Endothelial cell of umbilical vein (primary cell): ENCODE measurements around the gene EBF4.
A peak's percentile ranks its signal among the peaks of the same experiment; 100 is the strongest.

Experiments used
- EZH2 ChIP-seq: IDR thresholded peaks from 2 replicates; pipeline ENCODE4 v1.6.1; 2012; ENCODE audit warnings: borderline replicate concordance, low read depth, mild to moderate bottlenecking, moderate library complexity, low read length, inconsistent platforms; ENCODE audit not compliant: severe bottlenecking
- POLR2A ChIP-seq: IDR thresholded peaks from 2 replicates; pipeline ENCODE4 v1.6.1; 2012; ENCODE audit warnings: low read depth, mild to moderate bottlenecking, control low read depth, low read length
- POLR2AphosphoS5 ChIP-seq: IDR thresholded peaks from 2 replicates; pipeline ENCODE4 v1.6.1; 2012; ENCODE audit warnings: low read depth, mild to moderate bottlenecking, control low read depth, low read length, moderate library complexity; ENCODE audit not compliant: insufficient read depth
- TF ChIP-seq, protein P1 (sequence below), 2 donors: IDR thresholded peaks; 1 replicate in 1 of 2; 2 replicates in 1 of 2; pipeline ENCODE4 v1.5.1; 2011; ENCODE audit warnings: low read length in 2 of 2, mild to moderate bottlenecking in 2 of 2, moderate library complexity in 2 of 2, control low read depth in 1 of 2, inconsistent platforms in 1 of 2, low read depth in 1 of 2; ENCODE audit not compliant: insufficient read depth in 1 of 2; ENCODE audit errors: extremely low read depth in 1 of 2

GRCh38 chr20:2800521-2801285, 108.1 kb downstream of the EBF4 start, which contains the start of gene CPXM1:
- TF ChIP-seq, protein P1, sequence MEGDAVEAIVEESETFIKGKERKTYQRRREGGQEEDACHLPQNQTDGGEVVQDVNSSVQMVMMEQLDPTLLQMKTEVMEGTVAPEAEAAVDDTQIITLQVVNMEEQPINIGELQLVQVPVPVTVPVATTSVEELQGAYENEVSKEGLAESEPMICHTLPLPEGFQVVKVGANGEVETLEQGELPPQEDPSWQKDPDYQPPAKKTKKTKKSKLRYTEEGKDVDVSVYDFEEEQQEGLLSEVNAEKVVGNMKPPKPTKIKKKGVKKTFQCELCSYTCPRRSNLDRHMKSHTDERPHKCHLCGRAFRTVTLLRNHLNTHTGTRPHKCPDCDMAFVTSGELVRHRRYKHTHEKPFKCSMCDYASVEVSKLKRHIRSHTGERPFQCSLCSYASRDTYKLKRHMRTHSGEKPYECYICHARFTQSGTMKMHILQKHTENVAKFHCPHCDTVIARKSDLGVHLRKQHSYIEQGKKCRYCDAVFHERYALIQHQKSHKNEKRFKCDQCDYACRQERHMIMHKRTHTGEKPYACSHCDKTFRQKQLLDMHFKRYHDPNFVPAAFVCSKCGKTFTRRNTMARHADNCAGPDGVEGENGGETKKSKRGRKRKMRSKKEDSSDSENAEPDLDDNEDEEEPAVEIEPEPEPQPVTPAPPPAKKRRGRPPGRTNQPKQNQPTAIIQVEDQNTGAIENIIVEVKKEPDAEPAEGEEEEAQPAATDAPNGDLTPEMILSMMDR (IDR thresholded peaks at IDR 0.05; ENCODE audit: extremely low read depth in 1 of 2, insufficient read depth in 1 of 2, low read depth in 1 of 2, low read length in 2 of 2) = peak in 1 of 2 donors; percentile 2
- TF ChIP-seq EZH2 = peak; percentile 2
- no peak for TF ChIP-seq POLR2A
- no peak for TF ChIP-seq POLR2AphosphoS5
